GM18505 (cell line): Measurements from ENCODE around the gene SYNC.
"Not testable (repeated sequence)": the region's sequence is repeated elsewhere in the genome, so short reads cannot be mapped to it uniquely, and the experiment has no call there.

ENCODE experiments used
- ATAC-seq: cut with Tn5 transposase; IDR thresholded peaks from one replicate; pipeline ENCODE4 v1.9.1; 2021; ENCODE audit not compliant: unreplicated experiment
- POLR2A ChIP-seq: IDR thresholded peaks from 4 replicates; pipeline ENCODE4 v1.6.1; 2011; ENCODE audit warnings: borderline replicate concordance; ENCODE audit not compliant: insufficient read depth, insufficient read length; ENCODE audit errors: extremely low read depth

The SYNC gene

DNA sequence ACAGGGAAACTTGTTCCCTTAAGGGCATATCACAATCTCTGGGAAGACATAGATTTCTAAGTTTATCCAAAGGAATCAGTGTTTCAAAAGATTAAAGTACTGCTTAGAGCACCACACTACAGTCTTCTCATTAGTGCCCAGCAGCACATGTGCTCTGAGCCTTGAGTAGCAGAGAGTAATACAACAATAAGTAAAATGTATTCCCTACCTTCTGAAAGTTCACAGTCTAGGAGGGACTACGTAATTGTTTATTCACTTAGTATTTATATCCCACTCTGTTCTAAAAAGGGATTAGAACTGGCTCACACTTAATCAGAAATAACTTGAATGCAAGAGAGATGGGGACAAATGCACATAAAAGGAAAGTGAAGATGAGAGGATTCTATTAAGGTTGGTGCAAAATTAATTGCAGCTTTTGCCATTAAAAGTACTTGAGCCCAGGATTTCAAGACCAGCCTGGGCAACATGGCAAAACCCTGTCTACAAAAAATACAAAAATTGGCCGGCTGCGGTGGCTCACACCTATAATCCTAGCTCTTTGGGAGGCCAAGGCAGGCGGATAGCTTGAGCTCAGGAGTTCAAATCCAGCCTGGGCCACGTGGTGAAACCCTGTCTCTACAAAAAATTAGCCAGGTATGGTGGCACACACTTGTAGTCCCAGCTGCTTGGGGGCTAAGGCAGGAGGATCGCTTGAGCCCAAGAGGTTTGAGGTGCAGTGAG, 9.0 kb downstream of the SYNC start:
- TF ChIP-seq POLR2A = no peak
- ATAC-seq = no peak

DNA sequence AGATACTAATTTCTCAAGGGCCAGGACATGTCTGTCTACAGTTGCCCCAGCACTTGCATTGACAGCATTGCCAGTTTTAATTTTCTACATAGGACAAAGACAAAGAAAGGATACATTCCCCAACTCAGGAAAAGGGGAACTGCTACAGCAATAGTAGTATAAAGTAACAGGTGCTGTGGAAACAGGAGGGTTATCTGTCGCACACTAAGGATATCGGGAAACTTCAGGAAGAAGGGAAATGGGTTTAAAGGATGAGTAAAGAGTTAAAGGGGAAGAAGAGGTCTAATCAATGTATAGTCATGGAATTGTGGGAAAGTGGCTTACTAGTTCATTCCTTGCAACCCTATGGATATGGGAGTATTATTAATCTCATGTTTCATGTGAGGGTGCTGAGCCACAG, 16.2 kb downstream of the SYNC start:
- no peak for ATAC-seq
- TF ChIP-seq POLR2A = no peak

DNA sequence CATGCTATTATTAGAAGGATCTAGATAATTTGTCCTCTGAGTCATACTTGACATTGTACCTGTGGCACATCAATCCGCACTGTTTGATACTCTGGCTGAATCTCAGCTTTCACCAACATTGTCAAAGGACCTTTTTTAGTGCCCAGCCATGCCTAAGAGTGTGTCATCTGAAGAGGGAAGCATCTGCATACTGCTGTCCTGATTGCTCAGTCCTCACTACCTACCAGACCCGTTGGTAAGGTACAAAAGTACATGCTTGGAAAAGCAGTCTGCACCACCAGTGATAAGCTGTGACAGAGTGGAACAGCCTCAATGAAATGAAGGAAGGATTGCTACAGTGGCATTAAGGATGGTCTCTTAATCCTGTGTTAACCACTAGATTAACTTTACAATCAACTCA, 17.1 kb downstream of the SYNC start:
- no peak for ATAC-seq
- TF ChIP-seq POLR2A = no peak

DNA sequence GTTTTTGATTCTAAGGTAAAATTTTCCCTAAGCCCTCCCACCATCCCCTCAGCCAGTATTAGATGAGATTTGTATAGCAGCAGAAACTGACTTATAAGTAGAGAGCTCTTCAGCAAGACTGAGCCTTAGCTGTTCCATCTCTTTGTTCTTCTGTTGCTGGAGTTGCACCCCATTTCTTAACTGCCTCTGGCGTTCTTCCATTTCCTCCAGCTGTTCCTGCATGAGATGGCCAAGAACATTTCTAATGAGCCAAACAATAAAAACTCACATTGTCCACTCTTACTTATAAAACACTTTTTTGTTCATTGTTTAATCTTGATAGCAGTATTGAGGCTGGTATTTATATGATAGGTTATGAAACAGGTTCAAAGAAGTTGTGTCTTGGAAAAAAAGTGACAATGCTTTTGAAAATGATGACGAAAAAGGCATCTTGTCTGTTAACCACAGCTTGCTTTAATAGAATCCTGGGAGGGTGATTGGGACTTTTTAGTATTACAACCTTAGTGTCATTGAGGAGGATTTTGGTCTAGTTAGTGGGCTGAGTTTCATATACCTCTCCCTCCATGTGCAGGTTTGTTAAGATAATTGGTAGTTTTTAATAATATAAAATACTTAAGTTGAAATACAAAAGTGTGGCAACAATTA, 18.3 kb downstream of the SYNC start:
- TF ChIP-seq POLR2A = no peak
- no peak for ATAC-seq

DNA sequence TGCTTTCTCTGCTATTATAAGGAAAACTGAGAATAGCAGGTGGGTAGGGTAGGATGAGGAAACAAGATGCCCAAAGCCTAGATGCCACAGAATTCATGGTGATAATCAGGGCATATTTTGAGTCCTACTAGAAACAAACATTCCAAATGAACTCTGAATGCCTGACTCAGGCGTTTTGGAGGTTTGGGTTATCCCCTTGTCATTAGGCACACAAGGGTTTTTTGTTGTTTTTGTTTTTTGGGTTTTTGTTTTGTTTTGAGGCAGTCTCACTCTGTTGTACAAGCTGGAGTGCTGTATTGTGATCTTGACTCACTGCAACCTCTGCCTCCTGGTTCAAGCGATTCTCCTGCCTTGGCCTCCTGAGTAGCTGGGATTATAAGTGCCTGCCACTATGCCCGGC, 19.2 kb downstream of the SYNC start:
- no peak for ATAC-seq
- no peak for TF ChIP-seq POLR2A

DNA sequence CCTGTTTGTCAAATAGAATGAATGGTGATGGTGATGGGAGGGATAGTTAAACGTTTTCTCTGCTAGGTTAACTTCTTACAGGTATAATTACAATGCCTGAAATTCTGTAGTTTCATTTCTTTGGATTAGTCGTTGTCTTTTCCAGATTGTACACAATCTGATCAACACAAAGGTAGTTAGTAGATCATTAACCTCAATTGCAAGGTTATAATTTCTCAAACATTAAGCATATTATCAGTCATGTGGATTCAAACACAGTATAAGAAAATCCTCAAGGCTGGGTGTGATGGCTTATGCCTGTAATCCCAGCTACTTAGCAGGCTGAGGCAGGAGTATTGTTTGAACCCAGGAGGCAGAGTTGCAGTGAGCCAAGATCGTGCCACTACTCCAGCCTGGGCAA, 20.6 kb downstream of the SYNC start:
- no peak for TF ChIP-seq POLR2A
- ATAC-seq = no peak

DNA sequence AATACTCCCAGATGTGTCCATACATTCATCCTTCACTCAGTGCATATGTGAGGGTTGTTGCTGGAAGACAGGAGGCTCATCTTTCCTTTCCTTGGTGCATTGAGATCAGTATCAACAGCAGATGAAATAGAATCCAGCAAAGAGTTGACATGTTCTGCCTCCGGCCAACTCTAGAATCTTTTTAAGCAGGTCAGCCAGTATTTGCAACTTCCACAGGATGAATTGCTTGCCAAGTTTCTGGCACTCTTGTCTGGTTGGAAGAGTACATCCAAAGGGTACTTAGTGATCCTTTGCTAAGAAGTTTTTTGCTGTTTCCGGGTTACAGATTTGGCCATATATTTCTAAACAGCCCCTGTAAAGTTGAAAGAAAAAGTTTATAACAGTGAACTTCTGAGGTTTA, 21.1 kb downstream of the SYNC start:
- no peak for ATAC-seq

DNA sequence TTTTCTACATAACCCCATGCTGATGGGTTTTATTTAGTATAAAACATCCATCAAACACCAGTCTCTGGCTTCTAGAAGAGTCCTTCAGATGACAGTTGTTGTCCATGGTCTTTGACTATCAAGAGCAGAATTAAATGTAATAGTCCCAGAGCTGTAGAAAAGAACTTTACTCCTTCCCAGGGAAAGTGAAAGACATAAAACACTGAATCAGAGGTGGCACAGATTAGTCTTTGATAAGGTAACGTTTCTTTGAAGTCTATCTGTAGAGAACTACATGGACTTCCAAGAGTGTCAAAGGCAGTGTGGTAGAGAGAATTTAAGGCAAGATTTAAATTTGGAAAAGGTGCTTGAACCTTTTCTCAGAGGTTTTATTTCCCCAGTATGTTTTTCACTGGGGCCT, 21.9 kb downstream of the SYNC start:
- ATAC-seq = no peak
- TF ChIP-seq POLR2A = no peak

More for the DNA sequence above, 21.1 kb downstream of the SYNC start:
- TF ChIP-seq POLR2A = no peak

DNA sequence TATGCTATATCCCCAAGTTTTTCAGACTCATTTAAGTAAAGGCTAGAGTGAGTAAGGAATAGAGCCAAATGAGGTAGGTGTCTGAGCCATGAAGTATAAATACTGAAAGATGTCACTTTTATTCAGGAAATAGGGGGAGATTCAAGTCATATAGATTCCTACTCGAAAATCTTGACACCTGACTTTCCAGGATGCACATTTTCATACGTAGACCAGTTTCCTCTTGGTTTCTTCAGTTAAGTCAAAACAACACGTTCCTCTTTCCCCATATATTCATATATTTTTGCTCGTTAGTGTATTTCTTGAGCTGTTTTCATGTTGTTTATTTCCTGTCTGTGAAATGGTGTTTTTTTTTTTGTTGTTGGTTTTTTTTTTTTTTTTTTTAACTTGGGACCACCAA, 22.6 kb downstream of the SYNC start:
- ATAC-seq = not testable (repeated sequence)

DNA sequence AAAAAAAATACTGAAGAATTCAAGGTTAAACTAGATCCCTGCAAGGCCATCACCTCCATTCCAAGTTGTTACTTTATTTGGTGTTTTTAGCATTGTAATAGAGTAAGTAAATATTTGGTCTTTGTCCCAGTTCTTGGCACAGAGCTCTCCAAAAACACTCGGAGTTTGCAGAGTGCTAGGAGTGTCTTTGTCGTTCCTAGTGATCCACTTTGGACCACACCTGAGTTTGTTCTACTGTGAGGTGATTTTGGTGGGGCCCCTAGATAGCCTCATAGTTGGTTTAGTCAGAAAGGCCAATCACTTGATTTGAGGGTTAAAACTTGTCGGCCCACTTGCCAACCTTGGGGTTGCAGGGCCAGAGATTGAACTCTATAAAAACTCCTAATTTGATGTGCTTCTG, 25.6 kb downstream of the SYNC start:
- no peak for ATAC-seq
- no peak for TF ChIP-seq POLR2A

DNA sequence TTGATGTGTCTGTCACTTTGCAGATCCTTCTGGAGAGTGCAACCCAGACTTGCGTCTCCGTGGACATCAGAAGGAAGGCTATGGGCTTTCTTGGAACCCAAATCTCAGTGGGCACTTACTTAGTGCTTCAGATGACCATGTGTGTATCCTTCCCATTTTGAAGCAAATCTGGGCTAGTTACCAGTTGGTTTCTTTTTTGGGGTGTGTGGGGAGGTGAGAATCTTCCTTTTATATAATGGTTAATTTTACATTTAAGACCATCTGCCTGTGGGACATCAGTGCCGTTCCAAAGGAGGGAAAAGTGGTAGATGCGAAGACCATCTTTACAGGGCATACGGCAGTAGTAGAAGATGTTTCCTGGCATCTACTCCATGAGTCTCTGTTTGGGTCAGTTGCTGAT, 33.9 kb downstream of the SYNC start:
- ATAC-seq = not testable (repeated sequence)

DNA sequence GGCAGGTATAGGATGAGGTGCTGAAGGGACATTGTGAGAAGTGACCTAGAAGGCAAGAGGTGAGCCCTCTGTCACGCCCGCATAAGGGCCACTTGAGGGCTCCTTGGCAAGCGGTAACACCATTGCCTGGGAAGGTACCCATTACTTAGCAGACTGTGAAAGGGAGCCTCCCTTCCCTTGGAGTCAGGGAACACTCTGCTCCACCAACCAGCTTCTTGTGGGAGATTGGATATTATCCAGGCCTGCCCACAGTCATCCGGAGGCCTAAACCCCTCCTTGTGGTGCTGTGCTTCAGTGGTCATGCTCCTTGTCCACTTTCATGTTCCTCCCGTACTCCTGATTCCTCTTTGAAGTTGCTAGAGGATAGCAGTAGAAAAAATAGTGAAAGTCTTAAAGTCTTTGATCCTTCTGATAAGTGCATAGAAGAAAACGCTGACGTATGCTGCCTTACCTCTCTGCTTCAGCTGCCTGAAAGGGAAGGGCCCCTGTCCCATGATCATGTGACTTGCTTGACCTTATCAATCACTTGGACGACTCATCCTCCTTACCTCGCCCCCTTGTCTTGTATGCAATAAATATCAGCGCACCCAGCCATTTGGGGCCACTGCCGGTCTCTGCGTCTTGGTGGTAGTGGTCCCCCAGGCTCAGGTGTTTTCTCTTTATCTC, 35.5 kb downstream of the SYNC start:
- TF ChIP-seq POLR2A = no peak
- ATAC-seq = no peak

DNA sequence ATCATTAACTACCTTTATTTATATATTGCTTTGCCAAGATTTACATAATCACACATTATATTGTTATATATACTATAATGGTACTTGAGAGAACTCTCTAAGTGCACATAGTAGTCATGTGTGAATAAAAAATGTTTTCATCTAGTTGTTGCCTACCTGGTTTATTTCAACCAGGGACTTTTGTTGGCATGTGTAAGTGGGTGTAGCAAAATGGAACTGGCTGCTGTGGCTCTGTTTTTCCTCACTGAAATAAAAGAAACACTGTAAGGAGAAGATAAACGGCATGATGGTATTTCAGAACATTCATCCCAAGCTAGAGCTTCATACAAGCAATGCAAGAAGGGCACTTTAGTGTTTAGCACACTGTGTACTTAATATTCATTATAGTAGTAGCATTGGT, 36.7 kb downstream of the SYNC start:
- TF ChIP-seq POLR2A = no peak
- ATAC-seq = no peak

DNA sequence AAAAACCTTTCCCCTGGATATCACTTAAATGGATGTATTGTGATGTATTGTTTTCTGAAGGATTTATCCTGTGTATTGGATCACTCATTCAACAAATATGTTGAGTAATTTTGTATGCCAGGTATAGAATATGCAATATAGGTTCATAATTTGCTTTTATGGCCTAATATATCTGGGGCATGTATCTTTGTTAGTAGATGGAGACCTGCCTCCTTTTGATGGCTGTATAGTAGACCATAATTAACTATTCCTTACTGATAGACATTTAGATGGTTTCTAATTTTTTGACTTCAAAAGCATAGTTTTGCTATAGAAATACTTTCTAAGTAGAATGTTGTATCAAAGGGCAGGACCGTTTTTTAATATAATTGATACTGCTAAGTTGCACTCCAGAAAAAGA, 43.0 kb downstream of the SYNC start:
- no peak for TF ChIP-seq POLR2A
- no peak for ATAC-seq
